Mesenteric fat pad (tissue), 1 donor: ENCODE measurements around the gene PABPC1L2B. TPM values are rescaled to one million over a fixed set of nuclear protein-coding genes. Genes with fewer than 3 reads are reported as not detected.
"Not testable (repeated sequence)": the region's sequence is repeated elsewhere in the genome, so short reads cannot be mapped to it uniquely, and the experiment has no call there.

ENCODE experiments used
- DNase-seq: peaks from one replicate; pipeline ENCODE4 v3.0.0-alpha.2; 2020; ENCODE audit warnings: low spot score
- long read RNA-seq: library from polyadenylated mRNA; unstranded; transcript quantifications from one replicate; pipeline ENCODE4 v2.0.0, GENCODE V29; 2020
- total RNA-seq: library from RNA; stranded (reverse); fragmentation: NEBNext Ultra II Directional; extraction: Animal tissue kit (Norgen Biotek cat#: 25700); gene quantifications from one replicate; pipeline ENCODE4 v1.2.1, GENCODE V29; 2021
- donor health status: DM: yes; HTN: yes; CAD: no.

PABPC1L2B gene
- not detected for total RNA-seq
- long read RNA-seq: 0 reads

- DNase-seq: not testable (repeated sequence)
Measured at GRCh38 chrX:73002733-73003132, at the start of gene PABPC1L2B. Gene PABPC1L2B (plus strand): TSS chrX:73002939. CDS start chrX:73003643, 704 bp downstream.

DNA sequence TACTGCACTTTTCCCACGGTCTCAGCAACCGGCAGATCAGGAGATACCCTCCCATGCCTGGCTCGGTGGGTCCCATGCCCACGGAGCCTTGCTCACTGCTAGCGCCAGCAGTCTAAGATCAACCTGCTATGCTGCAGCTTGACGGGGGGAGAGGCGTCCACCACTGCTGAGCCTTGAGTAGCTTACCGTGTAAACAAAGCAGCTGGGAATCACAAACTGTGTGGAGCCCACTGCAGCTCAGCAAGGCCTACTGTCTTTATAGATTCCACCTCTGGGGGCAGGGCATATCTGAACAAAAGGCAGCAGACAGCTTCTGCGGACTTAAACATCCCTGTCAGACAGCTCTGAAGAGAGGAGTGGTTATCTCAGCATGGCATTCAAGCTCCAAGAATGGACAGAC is 42.8 kb upstream of the PABPC1L2B start:
- DNase-seq: not testable (repeated sequence)

DNA sequence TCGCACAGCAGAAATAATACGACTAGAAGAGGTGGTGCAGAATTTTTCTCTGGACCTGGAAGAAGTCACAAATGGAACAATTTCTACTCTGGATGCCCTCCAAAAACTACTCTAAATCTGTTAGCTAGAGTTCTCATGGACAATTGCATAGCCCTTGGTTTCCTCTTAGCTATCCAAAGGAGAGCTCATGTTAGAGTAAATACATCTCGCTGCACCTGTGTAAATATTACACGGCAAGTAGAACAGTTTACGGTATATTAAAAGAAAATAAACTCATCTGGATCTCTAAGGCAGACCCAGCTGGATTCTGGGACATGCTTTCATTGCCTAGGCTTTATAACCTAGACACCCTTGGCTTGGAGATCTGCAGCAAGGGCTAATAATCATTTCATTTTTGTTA is 30.9 kb upstream of the PABPC1L2B start:
- DNase-seq: not testable (repeated sequence)

DNA sequence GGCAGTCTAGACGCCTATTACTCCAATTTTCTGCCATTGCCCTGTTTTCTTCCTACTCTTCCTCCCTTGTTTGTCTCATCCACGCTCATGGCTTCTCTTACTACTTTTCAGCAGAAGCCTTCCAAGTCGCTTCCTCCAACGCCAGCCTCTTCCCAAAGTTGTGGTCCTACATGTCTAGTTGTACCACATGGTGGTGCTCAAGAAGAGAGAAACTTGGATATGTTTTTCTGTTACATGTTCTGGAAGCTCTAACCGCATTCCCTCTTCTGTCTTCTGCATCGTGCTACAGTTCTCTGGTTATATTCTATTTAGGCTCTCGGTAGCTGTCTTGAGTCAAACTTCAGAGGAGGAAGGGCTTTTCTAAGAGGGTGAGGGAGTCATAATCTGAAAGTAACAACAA is 27.9 kb upstream of the PABPC1L2B start:
- DNase-seq: not testable (repeated sequence)

DNA sequence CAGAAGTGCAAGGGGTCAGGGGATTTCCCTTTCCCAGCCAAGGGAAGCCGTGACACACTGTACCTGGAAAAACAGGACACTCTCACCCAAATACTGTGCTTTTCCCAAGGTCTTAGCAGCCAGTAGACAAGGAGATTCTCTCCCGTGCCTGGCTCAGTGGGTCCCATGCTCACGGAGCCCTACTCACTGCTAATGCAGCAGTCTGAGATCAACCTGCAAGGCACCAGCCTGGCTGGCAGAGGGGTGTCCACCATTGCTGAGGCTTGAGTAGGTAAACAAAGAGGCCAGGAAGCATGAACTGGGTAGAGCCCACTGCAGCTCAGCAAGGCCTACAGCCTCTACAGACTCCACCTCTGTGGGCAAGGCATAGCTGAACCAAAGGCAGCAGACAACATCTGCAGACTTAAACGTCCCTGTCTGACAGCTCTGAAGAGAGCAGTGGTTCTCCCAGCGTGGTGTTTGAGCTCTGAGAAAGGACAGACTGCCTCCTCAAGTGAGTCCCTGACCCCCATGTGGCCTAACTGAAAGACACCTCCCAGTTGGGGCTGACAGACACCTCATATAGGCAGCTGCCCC is 21.8 kb upstream of the PABPC1L2B start:
- DNase-seq: peak; percentile 57

GRCh38 chrX:73004032-73004431 is 1.3 kb downstream of the PABPC1L2B start:
- not testable (repeated sequence) for DNase-seq

DNA sequence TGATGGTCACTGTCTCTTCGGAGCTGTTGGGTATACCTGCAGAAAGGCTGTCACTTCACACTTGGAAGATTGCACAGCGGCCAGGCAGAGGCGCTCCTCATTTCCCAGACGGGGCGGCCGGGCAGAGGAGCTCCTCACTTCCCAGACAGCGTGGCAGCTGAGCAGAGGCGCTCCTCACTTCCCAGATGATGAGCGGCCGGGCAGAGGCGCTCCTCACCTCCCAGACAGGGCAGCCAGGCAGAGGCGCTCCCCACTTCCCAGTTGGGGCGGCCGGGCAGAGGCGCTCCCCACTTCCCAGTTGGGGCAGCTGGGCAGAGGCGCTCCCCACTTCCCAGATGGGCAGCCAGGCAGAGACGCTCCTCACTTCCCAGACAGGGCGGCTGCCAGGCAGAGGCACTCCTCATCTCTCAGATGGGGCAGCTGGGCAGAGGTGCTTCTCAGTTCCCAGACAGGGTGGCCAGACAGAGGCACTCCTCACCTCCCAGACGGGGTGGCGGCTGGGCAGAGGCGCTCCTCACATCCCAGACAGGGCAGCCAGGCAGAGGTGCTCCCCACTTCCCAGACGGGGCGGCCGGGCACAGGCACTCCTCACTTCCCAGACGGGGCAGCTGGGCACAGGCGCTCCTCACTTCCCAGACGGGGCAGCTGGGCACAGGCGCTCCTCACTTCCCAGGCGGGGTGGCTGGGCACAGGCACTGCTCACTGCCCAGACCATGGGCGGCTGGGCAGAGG is 18.8 kb downstream of the PABPC1L2B start:
- no peak for DNase-seq

DNA sequence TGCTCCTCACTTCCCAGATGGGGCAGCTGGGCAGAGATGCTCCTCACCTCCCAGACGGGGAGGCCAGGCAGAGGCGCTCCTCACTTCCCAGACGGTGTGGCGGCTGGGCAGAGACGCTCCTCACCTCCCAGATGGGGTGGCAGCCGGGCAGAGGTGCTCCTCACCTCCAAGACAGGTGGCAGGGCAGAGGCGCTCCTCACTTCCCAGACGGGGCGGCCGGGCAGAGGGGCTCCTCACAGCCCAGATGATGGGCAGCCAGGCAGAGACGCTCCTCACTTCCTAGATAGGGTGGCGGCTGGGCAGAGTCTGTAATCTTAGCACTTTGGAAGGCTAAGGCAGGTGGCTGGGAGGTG is 19.3 kb downstream of the PABPC1L2B start:
- not testable (repeated sequence) for DNase-seq

GRCh38 chrX:73028876-73029275 is 26.1 kb downstream of the PABPC1L2B start:
- DNase-seq: no peak

Other genes with a start within 250 kb of the PABPC1L2B start
- not detected for gene DMRTC1B, start 226.0 kb upstream of the PABPC1L2B start, total RNA-seq
- gene FAM236B, start 220.3 kb upstream of the PABPC1L2B start, total RNA-seq: not detected
- not detected for gene FAM236D, start 194.7 kb upstream of the PABPC1L2B start, total RNA-seq
- not detected for gene FAM236C, start 90.3 kb upstream of the PABPC1L2B start, total RNA-seq
- not detected for gene FAM236A, start 64.7 kb upstream of the PABPC1L2B start, total RNA-seq
- not detected for gene DMRTC1, start 59.1 kb upstream of the PABPC1L2B start, total RNA-seq
- not detected for gene PABPC1L2A, start 76.6 kb downstream of the PABPC1L2B start, total RNA-seq
- 0.55 TPM for gene NAP1L2, start 211.9 kb downstream of the PABPC1L2B start, total RNA-seq